IMR-90 (cell line): ENCODE data around the gene OR51D1. TPM values are rescaled to one million over a fixed set of nuclear protein-coding genes. Genes with fewer than 3 reads are reported as not detected.

Experiments
- ATAC-seq: fragments of 200-7000 bp; cut with Tn5 transposase; 2 replicates; pipeline ENCODE4 v1.9.1; 2020; ENCODE audit warnings: low read depth, mild to moderate bottlenecking, moderate library complexity
- BruUV-seq: library from RNA; stranded (reverse); fragments of 400-500 nt; replicated peaks from 2 replicates; lab custom pipeline; 2021; lab: Mats Ljungman, UMichigan
- CTCF ChIA-PET: fragments of 300-600 bp; formaldehyde crosslinking; extraction: SDS; loops from one replicate; lab custom pipeline; 2021; ENCODE audit warnings: antibody characterized with exemption; lab: Yijun Ruan, JAX
- POLR2A ChIA-PET: fragments of 300-600 bp; sonication (Branson Sonifier 250); formaldehyde crosslinking; loops from one replicate; lab custom pipeline; 2022; ENCODE audit warnings: antibody characterized with exemption; ENCODE audit not compliant: unreplicated experiment; lab: Charles Lee
- DNase-seq: peaks from one replicate; pipeline ENCODE4 v3.0.0; 2013
- H2AFZ ChIP-seq: replicated peaks from 2 replicates; pipeline ENCODE3; 2013; ENCODE audit warnings: low read length, mild to moderate bottlenecking; ENCODE audit not compliant: poor library complexity
- H2AK5ac ChIP-seq: 2 replicates; pipeline ENCODE4 v1.6.1; 2013; ENCODE audit warnings: low read depth, low read length, inconsistent platforms
- H2AK9ac ChIP-seq: replicated peaks from 2 replicates; pipeline ENCODE3; 2013; ENCODE audit warnings: mild to moderate bottlenecking, low read depth, low read length, moderate library complexity; ENCODE audit not compliant: poor library complexity
- H2BK120ac ChIP-seq: 2 replicates; pipeline ENCODE4 v1.6.1; 2013; ENCODE audit warnings: low read depth, low read length, inconsistent platforms
- H2BK15ac ChIP-seq: 3 replicates; pipeline ENCODE4 v1.6.1; 2013; ENCODE audit warnings: low read depth, low read length, inconsistent platforms
- H2BK20ac ChIP-seq: 2 replicates; pipeline ENCODE4 v1.6.1; 2013; ENCODE audit warnings: low read depth, mild to moderate bottlenecking, inconsistent platforms, low read length, moderate library complexity
- H2BK5ac ChIP-seq: 2 replicates; pipeline ENCODE4 v1.6.1; 2013; ENCODE audit warnings: mild to moderate bottlenecking, low read depth, low read length, inconsistent platforms; ENCODE audit not compliant: poor library complexity, severe bottlenecking
- H3K14ac ChIP-seq: replicated peaks from 2 replicates; pipeline ENCODE4 v1.6.1; 2013; ENCODE audit warnings: low read depth, low read length, inconsistent platforms
- H3K18ac ChIP-seq: 2 replicates; pipeline ENCODE4 v1.6.1; 2013; ENCODE audit warnings: low read depth, low read length, control low read depth
- H3K23ac ChIP-seq: 2 replicates; pipeline ENCODE4 v1.6.1; 2013; ENCODE audit warnings: low read depth, low read length, inconsistent platforms
- H3K27ac ChIP-seq: 2 replicates; pipeline ENCODE4 v1.5.1; 2013; ENCODE audit warnings: mild to moderate bottlenecking, control low read depth, low read length; ENCODE audit not compliant: insufficient read depth
- H3K27me3 ChIP-seq: 2 replicates; pipeline ENCODE4 v1.6.1; 2013; ENCODE audit warnings: low read length; ENCODE audit not compliant: control insufficient read depth, insufficient read depth
- H3K36me3 ChIP-seq: 2 replicates; pipeline ENCODE4 v1.6.1; 2013; ENCODE audit warnings: low read length, mixed read lengths; ENCODE audit not compliant: control insufficient read depth, insufficient read depth
- H3K4ac ChIP-seq: 2 replicates; pipeline ENCODE4 v1.6.1; 2013; ENCODE audit warnings: low read depth, low read length, inconsistent platforms
- H3K4me1 ChIP-seq: 2 replicates; pipeline ENCODE4 v1.6.1; 2013; ENCODE audit warnings: low read length, mixed read lengths; ENCODE audit not compliant: control insufficient read depth, insufficient read depth
- H3K4me2 ChIP-seq: 2 replicates; pipeline ENCODE4 v1.6.1; 2013; ENCODE audit warnings: low read depth, mild to moderate bottlenecking, control low read depth, low read length, moderate library complexity
- H3K4me3 ChIP-seq: 2 replicates; pipeline ENCODE4 v1.5.1; 2013; ENCODE audit warnings: low read depth, mild to moderate bottlenecking, control low read depth, low read length, moderate library complexity; ENCODE audit not compliant: insufficient read depth
- H3K56ac ChIP-seq: 2 replicates; pipeline ENCODE4 v1.6.1; 2013; ENCODE audit warnings: low read length, inconsistent platforms; ENCODE audit not compliant: insufficient read depth; ENCODE audit errors: extremely low read depth
- H3K79me1 ChIP-seq, 2 experiments: 2 replicates each; pipeline ENCODE4 v1.6.1; 2013; ENCODE audit warnings: low read length in 2 of 2, inconsistent platforms in 1 of 2, low read depth in 1 of 2
- H3K9ac ChIP-seq: 2 replicates; pipeline ENCODE4 v1.6.1; 2013; ENCODE audit warnings: low read depth, low read length, control low read depth
- H3K9me1 ChIP-seq: 2 replicates; pipeline ENCODE4 v1.6.1; 2013; ENCODE audit warnings: low read length, inconsistent platforms; ENCODE audit not compliant: insufficient read depth
- H3K9me3 ChIP-seq: 2 replicates; pipeline ENCODE4 v1.6.1; 2013; ENCODE audit warnings: low read length; ENCODE audit not compliant: control insufficient read depth, insufficient read depth
- H4K20me1 ChIP-seq: 2 replicates; pipeline ENCODE4 v1.6.1; 2013; ENCODE audit warnings: low read length, inconsistent platforms; ENCODE audit not compliant: insufficient read depth
- H4K5ac ChIP-seq: 2 replicates; pipeline ENCODE4 v1.6.1; 2013; ENCODE audit warnings: mild to moderate bottlenecking, low read depth, low read length, control low read depth
- H4K8ac ChIP-seq, 2 experiments: 2 replicates each; pipeline ENCODE4 v1.6.1; 2013; ENCODE audit warnings: low read depth in 2 of 2, low read length in 2 of 2, control low read depth in 1 of 2, inconsistent platforms in 1 of 2
- H4K91ac ChIP-seq: 2 replicates; pipeline ENCODE4 v1.6.1; 2013; ENCODE audit warnings: low read depth, low read length, inconsistent platforms; ENCODE audit not compliant: insufficient read depth
- BHLHE40 ChIP-seq: fragments of 150-350 bp; IDR thresholded peaks from 2 replicates; pipeline ENCODE4 v1.6.1; 2016; ENCODE audit warnings: mild to moderate bottlenecking, low read depth, low read length
- CTCF ChIP-seq: conservative IDR thresholded peaks from 2 replicates; pipeline ENCODE4 v1.5.1; 2012; ENCODE audit warnings: mild to moderate bottlenecking, low read depth, low read length, improper control_type of control experiment
- ELK1 ChIP-seq: fragments of 150-350 bp; IDR thresholded peaks from 2 replicates; pipeline ENCODE4 v1.6.1; 2016; ENCODE audit warnings: low read depth, mild to moderate bottlenecking, low read length, moderate library complexity, borderline replicate concordance
- FOS ChIP-seq: fragments of 150-350 bp; IDR thresholded peaks from 2 replicates; pipeline ENCODE4 v1.6.1; 2016; ENCODE audit warnings: low read depth, low read length
- MAFK ChIP-seq: IDR thresholded peaks from 2 replicates; pipeline ENCODE4 v1.6.1; 2012; ENCODE audit warnings: low read depth, low read length, improper control_type of control experiment
- NFE2L2 ChIP-seq: fragments of 150-350 bp; IDR thresholded peaks from 2 replicates; pipeline ENCODE4 v1.6.1; 2016; ENCODE audit warnings: low read depth, mild to moderate bottlenecking, low read length
- POLR2A ChIP-seq: IDR thresholded peaks from 2 replicates; pipeline ENCODE4 v1.6.1; 2012; ENCODE audit warnings: mild to moderate bottlenecking, low read depth, low read length
- RAD21 ChIP-seq: IDR thresholded peaks from 2 replicates; pipeline ENCODE4 v1.6.1; 2012; ENCODE audit warnings: low read length, improper control_type of control experiment
- RCOR1 ChIP-seq: IDR thresholded peaks from 2 replicates; pipeline ENCODE4 v1.6.1; 2012; ENCODE audit warnings: mild to moderate bottlenecking, low read length, improper control_type of control experiment; ENCODE audit not compliant: insufficient replicate concordance
- RFX5 ChIP-seq: IDR thresholded peaks from 2 replicates; pipeline ENCODE4 v1.8.0; 2012; ENCODE audit warnings: low read depth, mild to moderate bottlenecking, low read length, moderate library complexity
- SMC3 ChIP-seq: fragments of 150-350 bp; IDR thresholded peaks from 2 replicates; pipeline ENCODE4 v1.6.1; 2016; ENCODE audit warnings: low read depth, mild to moderate bottlenecking, antibody characterized with exemption, low read length, moderate library complexity
- WGBS, 2 experiments: methylation state at CpG; one replicate each; pipeline versions ENCODE4 v1.1.5 to v1.1.7; 2013; ENCODE audit warnings: missing lambda C conversion rate in 2 of 2; ENCODE audit not compliant: insufficient read length in 1 of 2; ENCODE audit errors: extremely low coverage in 2 of 2; 5-methylcytosine and 5-hydroxymethylcytosine counted together
- dilution Hi-C: fragments of 300-500 bp; cut with HindIII; formaldehyde crosslinking; loops from one replicate; pipeline ENCODE4 v1.14.3; 2018; ENCODE audit warnings: low sequenced_read_pairs; ENCODE audit not compliant: unreplicated experiment
- in situ Hi-C: fragments of 300-500 bp; cut with MboI; formaldehyde crosslinking; loops from 3 replicates; pipeline ENCODE4 v1.14.3; 2019; ENCODE audit warnings: low sequenced_read_pairs, inconsistent platforms, mixed read lengths
- intact Hi-C: fragments of 100-400 bp; cut with micrococcal nuclease; formaldehyde crosslinking; loops from 2 replicates; pipeline ENCODE4 v1.10.0; 2022
- polyA plus RNA-seq, 3 experiments: library from polyadenylated mRNA; depleted of rRNA; stranded (reverse); fragments of >200 nt; gene quantifications; 2 replicates each; pipeline ENCODE4 v1.2.3, GENCODE V29; 2012; ENCODE audit warnings: low replicate concordance in 1 of 3
- total RNA-seq: library from RNA; depleted of rRNA; stranded (reverse); fragments of >200 nt; gene quantifications from 2 replicates; pipeline ENCODE4 v1.2.3, GENCODE V29; 2012
- TF ChIP-seq, protein P1 (sequence below): fragments of 150-350 bp; IDR thresholded peaks from 2 replicates; pipeline ENCODE4 v1.6.1; 2017; ENCODE audit warnings: mild to moderate bottlenecking, antibody characterized with exemption, low read length, low read depth

Gene OR51D1
- total and polyA plus RNA-seq, 2 of the 4 experiments (the other 2 are of a cell fraction): not detected

GRCh38 chr11:4671741-4672140 is 34.5 kb downstream of the OR51D1 start:
- Histone ChIP-seq H4K20me1 (no peaks in the 10 kb centered on the region), H2AK5ac (peak overlapping the region; percentile 5), H3K79me1 (no peaks in the 10 kb centered on the region), H3K9ac (no peak overlapping the region), H3K23ac (no peak overlapping the region), H3K4me2 (no peak overlapping the region), H3K27me3 (no peaks in the 10 kb centered on the region), H2AFZ (peak overlapping the region; percentile 72), H3K27ac (no peak overlapping the region; the same call in 1 of the 2 replicates), H2BK5ac (peak overlapping the region; percentile 11), H3K36me3 (no peaks in the 10 kb centered on the region), H4K91ac (peak overlapping the region; percentile 26), H3K4me3 (no peak overlapping the region), H3K9me1 (no peaks in the 10 kb centered on the region), H3K9me3 (no peaks in the 10 kb centered on the region), H3K14ac (no peak overlapping the region), H3K18ac (peak overlapping the region; percentile 98), H3K4ac (peak overlapping the region; percentile 1; the same call in 1 of the 2 replicates), H2BK120ac (peak overlapping the region; percentile 90; the same call in 1 of the 2 replicates), H2BK15ac (no peak overlapping the region), H4K8ac (peak overlapping the region in 1 of 2 experiments; percentile 60; a peak in 1 of 4 replicates), H4K5ac (peak overlapping the region; percentile 90; the same call in 1 of the 2 replicates), H3K56ac (no peak overlapping the region), H2AK9ac (no peak overlapping the region), H3K4me1 (peaks cover 9% of the 10 kb centered on the region), H2BK20ac (peak overlapping the region; percentile 91; the same call in 1 of the 2 replicates)
- DNase-seq (no peak), ATAC-seq (no peak)
- dilution Hi-C loops (no loop called here), intact Hi-C loops (no loop called here), in situ Hi-C loops (no loop called here)
- TF ChIP-seq RCOR1: no peak
- TF ChIP-seq SMC3: no peak
- no peak for TF ChIP-seq BHLHE40
- no peak for TF ChIP-seq FOS
- no peak for TF ChIP-seq POLR2A
- no peak for TF ChIP-seq CTCF
- no peak for TF ChIP-seq MAFK
- TF ChIP-seq RFX5: no peak
- TF ChIP-seq, protein P1, sequence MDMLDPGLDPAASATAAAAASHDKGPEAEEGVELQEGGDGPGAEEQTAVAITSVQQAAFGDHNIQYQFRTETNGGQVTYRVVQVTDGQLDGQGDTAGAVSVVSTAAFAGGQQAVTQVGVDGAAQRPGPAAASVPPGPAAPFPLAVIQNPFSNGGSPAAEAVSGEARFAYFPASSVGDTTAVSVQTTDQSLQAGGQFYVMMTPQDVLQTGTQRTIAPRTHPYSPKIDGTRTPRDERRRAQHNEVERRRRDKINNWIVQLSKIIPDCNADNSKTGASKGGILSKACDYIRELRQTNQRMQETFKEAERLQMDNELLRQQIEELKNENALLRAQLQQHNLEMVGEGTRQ: no peak
- no peak for TF ChIP-seq NFE2L2
- TF ChIP-seq ELK1: no peak
- TF ChIP-seq RAD21: no peak
- BruUV-seq: no TSS peak
- WGBS, 2 experiments: no CpG with 5 or more reads among the region's 2 CpGs
- POLR2A ChIA-PET: no interaction called here
- CTCF ChIA-PET: no interaction called here
